GM19455 (cell line): ENCODE measurements around the gene ELMO2.
"Not testable (repeated sequence)": the region's sequence is repeated elsewhere in the genome, so short reads cannot be mapped to it uniquely, and the experiment has no call there.

Experiments used
- ATAC-seq: cut with Tn5 transposase; IDR thresholded peaks from one replicate; pipeline ENCODE4 v1.9.1; 2021; ENCODE audit not compliant: unreplicated experiment

The ELMO2 gene

DNA sequence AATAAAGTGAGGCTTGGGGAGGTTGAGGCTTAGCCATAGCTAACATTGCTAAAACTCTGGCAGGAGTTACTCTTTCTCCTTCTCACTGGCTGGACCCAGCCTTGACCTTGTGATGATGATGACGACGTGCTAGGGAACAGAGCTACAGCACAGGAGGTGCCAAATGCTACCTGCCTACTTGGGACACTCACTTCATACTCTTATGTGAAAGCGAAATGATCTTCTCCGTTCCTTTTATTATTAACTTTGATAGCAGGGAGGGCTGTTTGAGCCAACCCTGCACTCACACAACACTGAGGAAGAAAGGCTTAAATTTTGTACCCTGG, 1.2 kb upstream of the ELMO2 start:
- no peak for ATAC-seq

DNA sequence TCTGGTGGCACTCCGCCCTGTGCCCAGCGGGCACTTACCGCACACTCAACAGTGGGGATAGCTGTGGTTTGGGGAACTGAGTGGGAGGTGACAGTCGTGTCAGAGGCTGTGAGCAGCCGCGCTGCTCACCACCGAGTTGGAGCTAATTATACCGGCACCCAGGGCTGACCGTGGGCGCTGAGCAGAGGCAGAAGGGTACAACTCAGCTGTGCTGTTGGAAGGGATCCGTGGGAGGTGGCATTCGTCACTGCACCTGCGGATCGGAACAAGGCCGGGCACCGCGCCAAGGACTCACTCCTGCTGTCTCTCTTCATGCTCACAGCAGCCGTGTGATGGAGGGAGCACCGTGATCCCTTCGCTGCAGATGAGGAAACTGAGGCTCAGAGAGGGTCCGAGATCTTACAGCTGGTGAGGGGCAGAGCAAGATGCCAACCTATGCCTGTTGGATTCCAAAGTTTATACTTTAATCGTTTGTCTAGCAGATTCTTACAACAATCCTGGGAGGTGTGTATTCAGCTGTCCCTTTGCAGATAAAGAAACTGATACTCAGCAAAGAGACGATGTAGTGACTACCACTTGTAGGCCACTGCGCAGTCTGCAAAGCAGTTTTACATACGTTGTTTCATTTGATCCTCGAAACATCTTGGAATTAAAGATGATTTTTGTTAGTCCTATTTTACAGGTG, 713 bp upstream of the ELMO2 start:
- ATAC-seq, result peak; percentile 36

DNA sequence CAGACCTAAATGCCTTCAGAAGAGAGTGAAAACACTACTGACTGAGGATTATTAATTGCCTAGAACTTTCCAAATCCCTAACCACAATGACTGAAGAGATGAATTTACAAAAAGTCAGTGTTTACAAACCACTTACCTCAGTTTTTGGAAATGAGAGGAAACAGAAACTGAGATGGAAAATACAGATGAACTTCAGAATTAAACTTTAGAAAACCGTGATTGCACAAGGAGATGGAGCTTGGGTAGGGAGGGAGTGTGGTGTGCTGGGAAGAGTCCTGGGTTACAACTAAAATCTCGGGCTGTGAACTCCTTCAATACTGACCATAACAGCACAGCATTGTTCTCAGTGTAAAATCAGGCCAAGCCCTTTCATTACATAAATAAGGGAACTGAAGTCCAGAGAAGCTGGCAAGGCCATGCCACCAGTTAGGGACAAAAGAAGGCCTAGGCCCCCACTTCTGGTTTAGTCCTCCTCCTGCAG, 4.0 kb downstream of the ELMO2 start:
- ATAC-seq, result no peak

DNA sequence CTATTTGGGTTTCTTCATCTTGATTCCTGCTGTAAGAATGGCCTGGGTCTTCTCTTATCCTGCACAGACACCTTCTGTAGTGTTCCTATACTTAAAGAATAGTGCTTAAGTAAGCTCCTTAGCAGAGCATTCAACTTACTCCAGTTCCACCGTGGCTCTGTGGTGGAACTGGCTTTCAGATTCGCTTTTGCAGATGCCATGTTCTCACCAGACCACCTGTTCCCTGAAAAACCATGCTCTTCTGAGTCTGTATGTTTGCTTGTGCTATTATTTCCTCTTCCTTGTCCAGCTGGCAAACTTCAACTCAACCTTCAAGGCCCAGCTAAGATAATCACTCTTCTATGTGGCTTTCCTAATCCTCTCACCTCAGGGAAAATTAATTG, 4.9 kb downstream of the ELMO2 start:
- ATAC-seq, result no peak

DNA sequence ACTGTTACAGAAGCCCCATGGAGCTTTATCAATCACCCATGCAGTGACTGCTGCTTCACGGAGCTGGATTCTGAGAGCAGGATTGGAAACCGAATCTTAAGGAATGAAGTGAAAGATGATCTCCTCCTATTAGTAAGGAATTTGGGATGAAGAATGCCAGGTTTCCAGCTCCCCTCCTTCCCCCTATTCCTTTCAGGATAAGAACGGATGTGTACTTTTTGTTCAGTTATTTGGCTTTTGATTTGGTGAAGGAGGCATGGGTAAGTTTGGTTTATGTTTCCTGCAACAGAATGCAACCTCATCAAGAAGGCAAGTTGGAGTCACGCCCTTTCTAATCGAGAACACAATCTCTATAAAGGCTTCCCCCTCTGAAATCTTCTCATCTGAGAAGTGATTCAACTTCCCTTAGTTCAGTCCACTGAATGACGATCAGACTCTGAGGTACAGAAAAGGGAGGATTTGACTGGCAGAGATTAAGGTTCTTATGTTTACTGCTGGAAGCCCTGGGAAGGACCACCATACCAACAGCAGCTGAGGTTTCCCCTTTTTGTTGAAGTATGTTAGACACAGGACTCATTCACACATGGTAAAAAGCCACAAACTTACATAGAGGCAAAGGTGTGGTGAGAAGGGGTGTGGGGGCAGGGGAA, 5.5 kb downstream of the ELMO2 start:
- no peak for ATAC-seq

DNA sequence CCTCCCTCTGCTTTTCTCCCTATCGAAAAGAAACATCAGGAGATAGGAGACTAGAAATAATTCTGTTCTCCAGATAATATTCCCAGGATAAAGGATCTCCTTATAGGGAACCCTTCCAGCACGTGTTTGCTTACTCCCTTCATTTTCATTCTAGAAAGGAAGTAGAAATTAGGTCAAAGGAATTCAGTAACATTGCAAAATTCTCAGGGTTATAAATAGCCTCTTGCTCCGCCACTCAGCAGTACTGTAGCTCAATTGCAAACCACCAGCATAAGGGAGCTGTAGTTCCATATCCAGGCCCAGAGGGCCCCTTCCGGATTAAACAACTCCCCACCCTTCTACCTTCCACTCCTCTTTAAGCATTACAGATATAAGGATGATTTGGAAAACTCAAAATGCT, 6.2 kb downstream of the ELMO2 start:
- no peak for ATAC-seq

DNA sequence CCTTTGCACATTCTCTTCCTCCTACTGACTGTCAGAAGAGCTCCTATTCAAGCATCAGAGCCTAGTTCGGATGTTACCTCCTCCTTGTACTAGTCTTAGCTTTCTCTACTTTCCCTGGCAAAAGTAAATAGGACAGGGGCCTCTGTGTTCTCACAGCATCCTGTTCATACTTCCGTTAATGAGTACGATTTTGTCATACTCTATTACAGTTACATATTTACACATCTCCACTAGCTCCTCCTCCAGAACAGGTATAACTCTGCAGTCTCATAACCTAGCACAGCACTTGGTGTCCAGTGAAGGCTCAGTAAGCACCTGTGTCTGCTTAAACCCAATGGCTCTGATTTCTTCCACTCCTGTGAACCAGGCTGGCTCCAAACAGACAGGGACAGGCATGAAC, 7.0 kb downstream of the ELMO2 start:
- ATAC-seq, result no peak

DNA sequence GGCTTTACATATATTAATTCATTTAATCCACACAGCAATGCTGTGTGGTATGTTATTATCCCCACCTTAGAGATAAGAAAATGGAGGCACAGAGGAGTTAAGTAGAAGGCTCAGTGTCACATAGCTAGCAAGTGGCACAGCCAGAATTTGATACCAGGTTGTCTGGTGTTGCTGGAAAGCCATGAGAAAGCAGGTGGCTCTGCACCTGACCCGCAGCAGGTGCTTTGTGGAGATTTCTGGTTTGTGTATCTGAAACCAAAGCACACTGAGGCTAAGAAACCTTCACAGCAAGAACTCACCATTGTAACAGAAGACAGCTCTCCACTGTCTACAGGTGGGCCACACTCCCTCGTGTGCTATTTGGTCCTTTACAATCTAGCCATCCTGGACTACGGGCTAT, 7.5 kb downstream of the ELMO2 start:
- no peak for ATAC-seq

DNA sequence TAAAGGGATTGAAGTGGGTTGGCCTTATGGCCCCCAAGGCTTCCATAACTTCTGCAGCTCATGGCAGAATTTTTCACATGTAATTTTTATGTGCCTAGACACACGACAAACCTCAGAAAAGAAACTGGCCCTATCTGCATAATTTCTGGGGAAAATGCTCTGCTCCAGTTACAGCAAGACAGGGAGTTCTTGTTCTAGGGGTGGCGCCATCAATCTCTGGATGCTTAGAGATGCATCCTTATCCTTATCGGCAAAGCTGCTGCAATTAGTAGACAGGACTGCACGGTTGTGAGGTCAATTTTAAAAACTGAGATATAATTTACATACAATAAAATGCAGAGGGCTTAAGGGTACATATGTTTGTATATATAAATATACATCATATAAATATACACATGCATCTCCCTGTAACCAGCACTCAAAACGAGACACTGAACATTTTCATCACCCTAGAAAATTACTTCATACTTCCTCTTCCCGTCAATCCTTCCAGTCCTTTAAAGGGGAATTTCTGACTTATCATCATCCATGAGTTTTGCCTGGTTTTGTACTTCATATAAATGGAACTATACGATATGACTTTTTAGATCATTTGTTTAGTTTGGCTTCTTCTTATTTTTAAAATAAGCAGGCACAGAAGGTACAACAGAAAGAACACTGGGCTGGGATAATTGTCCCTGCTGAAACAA, 10.2 kb downstream of the ELMO2 start:
- no peak for ATAC-seq

DNA sequence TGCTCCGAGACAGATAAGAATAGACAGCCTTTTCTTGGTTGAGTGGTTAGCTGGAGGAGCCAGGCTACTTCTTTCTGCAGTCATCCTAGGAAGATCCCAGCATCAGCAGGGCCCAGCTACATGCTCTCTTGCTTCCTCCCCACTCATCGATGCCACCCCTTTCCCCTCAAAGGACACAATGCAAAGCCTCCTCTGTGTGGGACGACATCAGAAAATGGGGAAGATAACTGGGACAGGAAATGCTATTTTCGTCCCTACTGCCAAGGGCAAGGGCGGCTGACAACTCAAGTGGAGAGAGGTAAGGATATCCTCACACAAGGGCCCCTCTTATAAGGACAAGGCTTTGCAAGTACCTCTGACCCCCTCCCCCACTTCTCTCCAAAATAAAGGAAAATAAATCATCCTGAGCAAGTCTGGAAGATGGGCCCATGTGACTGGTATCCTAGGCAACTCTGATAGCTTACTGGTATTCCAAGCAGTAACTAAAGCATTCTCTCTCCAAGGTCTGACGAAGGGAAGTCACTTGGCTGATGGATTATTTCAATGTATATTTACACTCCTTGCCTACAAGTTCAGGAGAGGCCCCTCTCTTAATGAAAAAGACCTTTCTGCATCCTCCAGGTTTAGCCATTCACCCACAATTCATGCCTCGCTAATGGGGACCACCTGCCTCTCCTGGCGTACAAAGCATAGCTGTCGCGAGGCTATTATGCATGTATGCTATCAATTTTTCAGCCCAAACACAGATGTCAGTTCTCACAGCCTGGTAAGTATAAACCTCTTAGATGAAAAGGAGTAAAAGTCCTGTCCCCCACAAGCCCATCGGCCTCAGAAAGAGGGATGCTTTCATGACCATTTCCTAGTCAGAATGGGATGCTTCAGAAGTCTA, 11.3 kb downstream of the ELMO2 start:
- ATAC-seq, result no peak

DNA sequence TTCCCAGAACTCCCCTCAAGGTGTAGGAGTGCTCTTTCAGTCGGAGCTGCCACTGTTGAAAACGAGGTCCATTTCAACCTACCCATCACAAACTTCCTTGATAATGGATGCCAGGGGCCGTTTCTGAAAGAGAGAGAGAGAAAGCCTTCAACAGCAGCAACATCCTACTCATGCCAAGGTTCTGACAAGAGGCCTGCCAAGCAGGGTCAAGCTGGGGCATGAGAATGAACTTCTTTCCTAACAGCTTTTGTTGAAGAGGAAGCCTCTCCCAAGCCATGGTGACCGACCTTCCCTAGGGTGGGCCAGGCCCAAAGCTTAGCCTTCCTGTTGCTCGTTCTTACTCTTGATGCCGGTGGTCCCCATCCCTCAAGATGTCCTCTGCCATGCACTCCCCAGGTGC, 12.4 kb downstream of the ELMO2 start:
- ATAC-seq, result no peak

DNA sequence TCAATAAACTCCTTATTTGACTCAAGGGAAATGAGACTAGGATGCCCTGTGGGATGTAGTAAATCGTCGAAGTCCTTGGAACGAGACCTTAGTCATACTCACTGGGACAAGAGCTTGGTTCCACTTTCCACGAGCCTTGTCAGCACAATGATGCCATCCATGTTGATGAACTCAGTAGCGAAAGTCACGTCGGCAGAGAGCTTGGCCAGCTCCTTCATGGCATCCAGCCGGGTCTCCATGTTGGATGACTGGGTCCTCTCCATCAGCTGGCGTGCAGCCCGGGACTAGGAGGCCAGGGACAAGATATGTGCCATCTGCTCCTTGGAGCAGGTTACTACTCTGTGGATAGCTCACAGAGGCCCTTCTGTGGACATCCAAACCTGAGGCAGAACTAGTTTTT, 17.5 kb downstream of the ELMO2 start:
- no peak for ATAC-seq

DNA sequence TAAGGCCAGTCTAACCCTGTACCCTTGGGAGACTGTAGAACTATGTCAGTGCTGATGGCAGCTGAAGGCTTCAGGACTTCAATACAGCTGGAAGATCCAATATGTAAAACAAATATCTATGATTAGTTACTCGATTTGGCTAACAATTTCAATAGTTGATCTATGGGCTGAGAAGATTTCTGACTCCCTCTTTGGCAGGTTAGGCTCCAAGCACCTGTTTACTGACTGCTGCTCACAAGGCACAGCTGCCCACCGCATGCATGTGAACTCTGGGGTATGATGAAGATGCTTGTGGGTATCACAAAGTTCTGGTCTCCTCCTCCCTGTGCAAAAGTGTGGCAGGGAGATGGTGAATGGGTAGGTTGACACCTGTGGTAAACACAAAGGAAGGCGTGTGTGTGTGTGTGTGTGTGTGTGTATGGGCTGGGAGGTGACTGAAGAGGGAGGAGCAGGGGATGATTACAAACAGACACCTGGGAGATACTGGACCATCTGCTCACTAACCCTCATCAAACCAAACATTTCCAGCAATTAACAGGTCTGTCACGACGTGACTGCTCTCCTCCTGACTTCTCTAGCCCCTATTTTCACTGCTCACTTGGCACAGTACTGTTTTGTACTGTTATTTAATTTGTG, 18.1 kb downstream of the ELMO2 start:
- no peak for ATAC-seq

DNA sequence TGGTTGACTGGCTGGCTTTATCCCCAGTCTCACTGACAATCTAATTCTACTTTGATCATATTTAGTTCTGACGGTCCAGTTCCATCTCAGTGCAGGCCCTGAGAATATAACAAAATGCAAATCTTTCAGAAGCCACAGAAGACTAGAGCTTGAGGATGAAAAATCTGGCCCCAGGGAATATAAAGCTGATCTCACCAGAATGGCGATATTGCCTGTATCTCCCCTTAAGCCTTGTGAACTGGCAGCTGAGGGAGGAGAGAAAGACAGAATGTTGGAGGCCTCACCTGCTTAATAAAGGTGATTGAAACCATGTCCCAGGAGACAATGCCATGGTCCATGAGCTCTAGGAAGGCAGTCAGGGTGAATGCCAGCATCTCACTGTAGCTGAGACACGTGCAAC, 19.4 kb downstream of the ELMO2 start:
- ATAC-seq, result not testable (repeated sequence)

DNA sequence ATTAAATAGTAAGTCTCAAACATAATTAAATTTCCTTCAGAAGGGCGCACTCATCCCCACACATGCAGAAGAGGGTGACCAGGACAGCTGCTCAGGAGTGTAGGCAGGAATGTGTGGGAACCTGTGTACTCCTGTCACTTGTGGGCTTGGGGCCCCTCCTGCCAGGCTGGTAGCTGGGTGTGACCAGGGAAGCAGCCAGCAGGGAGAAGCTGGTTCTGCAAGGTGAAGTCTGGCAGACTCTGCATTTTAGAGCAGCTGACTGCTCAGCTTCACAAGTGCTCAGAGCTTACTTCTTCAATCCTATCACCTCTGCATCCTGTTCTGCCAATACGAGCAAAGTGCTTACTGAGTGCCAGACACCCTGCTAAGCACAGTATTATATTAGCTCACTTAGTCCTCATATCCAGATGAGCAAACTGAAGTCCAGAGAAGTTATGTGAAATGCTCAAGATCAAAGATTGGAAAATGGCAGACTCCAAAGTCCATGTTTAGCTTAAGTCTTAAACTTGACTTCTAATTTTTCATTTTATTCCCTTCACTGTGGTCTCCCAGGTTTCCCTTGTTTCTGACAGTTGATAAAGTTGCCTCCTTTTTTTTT, 27.9 kb downstream of the ELMO2 start:
- no peak for ATAC-seq

DNA sequence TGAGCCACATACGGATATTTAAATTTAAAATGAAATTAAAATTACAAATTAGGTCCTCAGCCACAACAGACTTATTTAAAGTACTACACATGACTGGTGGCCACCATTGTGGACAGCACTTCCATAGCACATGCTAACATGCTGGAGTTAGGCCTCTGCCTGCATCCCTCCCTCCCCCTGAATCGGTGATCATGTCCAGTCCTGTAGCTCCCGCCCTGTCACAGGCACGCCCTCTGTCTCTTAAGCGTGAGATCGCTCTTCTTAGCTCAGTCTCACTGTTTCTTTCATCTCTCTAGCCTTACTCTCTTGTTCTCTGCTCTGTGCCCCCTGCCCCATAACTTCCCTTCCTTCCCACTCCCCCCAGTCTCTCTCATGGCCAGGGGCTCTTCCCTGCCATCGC, 28.9 kb downstream of the ELMO2 start:
- ATAC-seq, result no peak

DNA sequence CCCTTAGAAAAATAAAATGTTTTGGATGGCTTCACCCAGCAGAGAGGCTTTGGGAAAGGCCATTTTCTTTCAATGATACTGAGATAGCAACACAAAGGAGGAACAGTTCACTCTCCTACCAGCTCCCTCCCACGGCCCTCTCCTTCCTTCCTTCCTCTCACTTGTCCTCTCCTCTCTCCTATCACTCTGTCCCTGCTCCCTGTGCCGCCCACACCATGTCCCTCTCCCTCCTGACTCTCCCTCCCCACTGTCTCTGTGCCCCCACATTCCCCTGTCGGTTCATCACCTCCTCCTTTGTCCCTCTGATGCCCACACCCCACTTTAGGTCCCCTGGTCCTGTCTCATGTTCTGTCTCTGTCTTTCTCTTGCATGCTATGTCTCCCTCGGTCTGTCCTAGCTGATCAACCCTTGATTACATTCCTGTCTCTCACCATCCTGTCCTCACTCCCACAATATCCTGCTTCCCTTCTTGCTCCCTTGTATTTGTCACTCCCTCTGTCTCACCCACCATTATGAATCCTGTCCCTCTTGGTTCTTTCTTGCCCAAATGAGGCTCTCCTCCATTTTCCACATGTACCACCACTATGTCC, 30.1 kb downstream of the ELMO2 start:
- no peak for ATAC-seq

DNA sequence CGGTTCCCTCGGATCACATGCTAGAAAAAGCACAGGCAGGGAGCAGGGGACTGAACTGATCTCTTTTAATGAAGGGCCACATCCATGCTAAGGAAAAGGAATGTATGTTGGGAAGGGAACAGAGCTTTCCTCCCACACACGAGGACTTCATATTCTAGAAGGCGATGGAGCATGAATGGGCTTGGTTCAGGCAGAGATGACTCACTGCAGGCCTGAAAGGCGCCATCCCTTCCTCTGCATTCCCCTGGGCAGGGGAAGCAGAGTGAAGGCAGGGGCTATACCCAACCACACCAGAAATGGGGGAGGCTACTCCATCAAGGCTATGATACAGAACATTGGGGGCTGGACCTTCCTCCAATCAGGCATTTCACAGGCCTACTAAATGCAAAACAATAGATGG, 30.6 kb downstream of the ELMO2 start:
- ATAC-seq, result no peak

DNA sequence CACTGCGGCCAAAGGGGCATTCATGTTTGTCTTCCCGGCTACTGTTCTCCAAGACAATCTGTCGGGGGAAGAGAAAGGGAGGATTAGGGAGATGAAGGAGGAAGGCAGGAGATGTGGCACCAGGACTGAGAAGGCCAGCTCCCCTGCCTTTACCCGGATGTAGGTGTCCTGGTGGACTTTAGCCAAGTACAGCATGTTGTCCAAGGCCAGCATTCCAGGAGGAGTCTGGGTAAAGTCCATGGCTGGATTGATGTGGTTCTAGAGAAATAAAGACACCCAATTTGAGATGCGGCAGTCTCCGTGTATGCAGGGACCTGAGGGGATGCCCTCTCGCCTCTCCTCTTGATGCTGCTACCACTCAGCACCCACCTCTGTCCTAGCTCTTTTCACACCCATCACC, 32.0 kb downstream of the ELMO2 start:
- no peak for ATAC-seq

DNA sequence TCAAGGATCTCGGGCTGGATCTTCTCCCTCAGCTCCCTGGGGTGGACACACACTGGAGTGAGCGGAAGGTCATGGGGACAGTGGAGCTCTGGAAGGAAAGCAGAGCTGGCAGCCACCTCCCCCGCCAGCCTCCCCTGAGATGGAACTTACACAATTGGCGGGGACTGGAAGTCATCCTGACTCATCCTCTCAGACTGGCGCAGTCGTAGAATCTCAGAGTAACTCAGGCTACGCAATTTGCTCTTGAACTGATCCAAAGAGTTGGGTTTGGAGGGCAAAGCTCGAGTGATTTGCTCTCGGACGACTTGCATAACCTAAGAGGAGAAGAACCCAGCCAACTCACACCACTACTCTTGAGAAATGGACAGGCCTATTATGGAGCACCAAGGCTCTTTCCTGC, 34.8 kb downstream of the ELMO2 start:
- no peak for ATAC-seq
